WTC11 (cell line): Measurements from ENCODE around the gene HIP1R. TPM values are rescaled to one million over a fixed set of nuclear protein-coding genes. Genes with fewer than 3 reads are reported as not detected.

Source experiments
- ATAC-seq: fragments of 200-7000 bp; cut with Tn5 transposase; 2 replicates; pipeline ENCODE4 v1.10.0; 2021; ENCODE audit warnings: mild to moderate bottlenecking, moderate library complexity
- CTCF ChIA-PET: fragments of 300-600 bp; sonication (Branson Sonifier 250); formaldehyde crosslinking; loops from one replicate; lab custom pipeline; 2021; ENCODE audit warnings: antibody characterized with exemption; lab: Charles Lee
- POLR2A ChIA-PET: fragments of 350-600 bp; sonication (Branson Sonifier 250); formaldehyde crosslinking; loops from one replicate; lab custom pipeline; 2021; ENCODE audit warnings: antibody characterized with exemption; lab: Charles Lee
- DNase-seq: peaks from one replicate; pipeline ENCODE4 v3.0.0; 2021; ENCODE audit warnings: low spot score
- H3K27ac Mint-ChIP-seq: 2 replicates; pipeline ENCODE4 v1.8.0; 2021; ENCODE audit warnings: mixed read lengths
- H3K27me3 Mint-ChIP-seq: 2 replicates; pipeline ENCODE4 v1.8.0; 2021; ENCODE audit warnings: low read depth, mild to moderate bottlenecking, moderate library complexity, mixed read lengths
- H3K36me3 Mint-ChIP-seq: 2 replicates; pipeline ENCODE4 v1.8.0; 2021; ENCODE audit warnings: mixed read lengths
- H3K4me1 Mint-ChIP-seq: 2 replicates; pipeline ENCODE4 v1.8.0; 2022; ENCODE audit warnings: mixed read lengths
- H3K4me3 Mint-ChIP-seq: 2 replicates; pipeline ENCODE4 v1.8.0; 2021; ENCODE audit warnings: mild to moderate bottlenecking, moderate library complexity, mixed read lengths
- H3K9me3 Mint-ChIP-seq: 2 replicates; pipeline ENCODE4 v1.8.0; 2021; ENCODE audit warnings: mixed read lengths
- AR ChIP-seq: fragments of 250-450 bp; sonication (Bioruptor Pico); IDR thresholded peaks from 2 replicates; pipeline ENCODE4 v1.9.0; 2021; ENCODE audit warnings: mild to moderate bottlenecking
- ATF2 ChIP-seq: sonication (generic); formaldehyde crosslinking; IDR thresholded peaks from 2 replicates; pipeline ENCODE4 v1.8.1; 2022; ENCODE audit warnings: low read depth, missing genetic modification reagents, borderline replicate concordance
- ATF6 ChIP-seq: sonication (generic); formaldehyde crosslinking; IDR thresholded peaks from 2 replicates; pipeline ENCODE4 v1.8.1; 2023; ENCODE audit warnings: mild to moderate bottlenecking, missing genetic modification reagents
- E2F1 ChIP-seq: sonication (generic); formaldehyde crosslinking; IDR thresholded peaks from 2 replicates; pipeline ENCODE4 v1.8.0; 2022; ENCODE audit warnings: mild to moderate bottlenecking, missing genetic modification reagents
- ESRRA ChIP-seq: sonication (generic); formaldehyde crosslinking; IDR thresholded peaks from 2 replicates; pipeline ENCODE4 v1.8.1; 2022; ENCODE audit warnings: mild to moderate bottlenecking, missing genetic modification reagents, borderline replicate concordance
- FOXP1 ChIP-seq: sonication (generic); formaldehyde crosslinking; IDR thresholded peaks from 2 replicates; pipeline ENCODE4 v1.8.0; 2022; ENCODE audit warnings: missing genetic modification reagents, mild to moderate bottlenecking, moderate library complexity, borderline replicate concordance
- IRF1 ChIP-seq: sonication (generic); formaldehyde crosslinking; IDR thresholded peaks from 2 replicates; pipeline ENCODE4 v1.8.0; 2023; ENCODE audit warnings: missing genetic modification reagents
- JUN ChIP-seq: sonication (generic); formaldehyde crosslinking; IDR thresholded peaks from 2 replicates; pipeline ENCODE4 v1.8.0; 2023; ENCODE audit warnings: mild to moderate bottlenecking, missing genetic modification reagents
- NR2C2 ChIP-seq: sonication (generic); formaldehyde crosslinking; IDR thresholded peaks from 2 replicates; pipeline ENCODE4 v1.8.0; 2022; ENCODE audit warnings: mild to moderate bottlenecking, missing genetic modification reagents
- NR3C1 ChIP-seq: sonication (generic); formaldehyde crosslinking; conservative IDR thresholded peaks from 2 replicates; pipeline ENCODE4 v1.8.1; 2023; ENCODE audit warnings: low read depth, mild to moderate bottlenecking, missing genetic modification reagents
- SP1 ChIP-seq: sonication (generic); formaldehyde crosslinking; conservative IDR thresholded peaks from 2 replicates; pipeline ENCODE4 v1.8.1; 2022; ENCODE audit warnings: missing genetic modification reagents
- STAT6 ChIP-seq: sonication (generic); formaldehyde crosslinking; conservative IDR thresholded peaks from 2 replicates; pipeline ENCODE4 v1.8.1; 2023; ENCODE audit warnings: mild to moderate bottlenecking, low read depth, missing genetic modification reagents, moderate library complexity
- TEAD1 ChIP-seq: sonication (generic); formaldehyde crosslinking; IDR thresholded peaks from 2 replicates; pipeline ENCODE4 v1.8.0; 2022; ENCODE audit warnings: mild to moderate bottlenecking, missing genetic modification reagents
- TEAD4 ChIP-seq: sonication (generic); formaldehyde crosslinking; IDR thresholded peaks from 2 replicates; pipeline ENCODE4 v1.8.0; 2022; ENCODE audit warnings: mild to moderate bottlenecking, missing genetic modification reagents
- USF1 ChIP-seq: sonication (generic); formaldehyde crosslinking; IDR thresholded peaks from 2 replicates; pipeline ENCODE4 v1.8.0; 2022; ENCODE audit warnings: mild to moderate bottlenecking, missing genetic modification reagents
- USF2 ChIP-seq: sonication (generic); formaldehyde crosslinking; IDR thresholded peaks from 2 replicates; pipeline ENCODE4 v1.8.1; 2023; ENCODE audit warnings: mild to moderate bottlenecking, missing genetic modification reagents, moderate library complexity
- ZBTB43 ChIP-seq: sonication (generic); formaldehyde crosslinking; IDR thresholded peaks from 2 replicates; pipeline ENCODE4 v1.8.1; 2023; ENCODE audit warnings: mild to moderate bottlenecking, missing genetic modification reagents
- ZNF263 ChIP-seq: sonication (generic); formaldehyde crosslinking; IDR thresholded peaks from 2 replicates; pipeline ENCODE4 v1.8.1; 2022; ENCODE audit warnings: low read depth, mild to moderate bottlenecking, moderate library complexity, missing genetic modification reagents
- total RNA-seq: library from RNA; stranded (reverse); gene quantifications from 3 replicates; pipeline ENCODE4 v1.2.3, GENCODE V29; 2021

Gene HIP1R
- total RNA-seq, 1 experiment from 2014 or later: 45.2 TPM

GRCh38 chr12:122868471-122869177, 33.4 kb downstream of the HIP1R start:
- DNase-seq (no peak), ATAC-seq (no peak)
- TF ChIP-seq ZNF263 (no peak), USF2 (CRISPR knock-in tag) (no peak), TEAD1 (no peak), IRF1 (CRISPR knock-in tag) (no peak), ATF6 (CRISPR knock-in tag) (no peak), USF1 (CRISPR knock-in tag) (no peak)
- Mint-ChIP-seq H3K36me3 (peaks cover 24% of the 10 kb centered on the region), H3K9me3 (no peaks in the 10 kb centered on the region), H3K27ac (no peak overlapping the region), H3K4me1 (peaks cover 18% of the 10 kb centered on the region), H3K27me3 (peaks cover 92% of the 10 kb centered on the region), H3K4me3 (no peak overlapping the region)
- POLR2A ChIA-PET: no interaction called here
- CTCF ChIA-PET: interaction anchor here (1.4 to 2.2 kb wide), 5 partner anchors 13 to 98 kb away, joined by 4 to 25 read pairs (median 8); partner anchors contain the start of gene ABCB9

- Mint-ChIP-seq H3K36me3 (peaks cover 24% of the 10 kb centered on the region), H3K27me3 (peaks cover 98% of the 10 kb centered on the region), H3K4me3 (no peak overlapping the region), H3K9me3 (no peaks in the 10 kb centered on the region), H3K27ac (no peak overlapping the region), H3K4me1 (peaks cover 26% of the 10 kb centered on the region)
- DNase-seq (no peak), ATAC-seq (no peak)
- CTCF ChIA-PET: interaction anchor here (1.5 kb wide), 1 partner anchor 22 kb away, joined by 4 read pairs; no protein-coding TSS in a partner anchor
- POLR2A ChIA-PET: no interaction called here
- no peak for TF ChIP-seq E2F1 (CRISPR knock-in tag)
- no peak for TF ChIP-seq STAT6
- TF ChIP-seq ZBTB43 (CRISPR knock-in tag): no peak
- no peak for TF ChIP-seq AR (CRISPR knock-in tag)
- TF ChIP-seq NR2C2 (CRISPR knock-in tag): no peak
- no peak for TF ChIP-seq NR3C1 (CRISPR knock-in tag)
- no peak for TF ChIP-seq JUN
- TF ChIP-seq ATF2 (CRISPR knock-in tag): no peak
- TF ChIP-seq TEAD4 (CRISPR knock-in tag): no peak
- no peak for TF ChIP-seq FOXP1 (CRISPR knock-in tag)
- no peak for TF ChIP-seq SP1 (CRISPR knock-in tag)
- TF ChIP-seq ESRRA (CRISPR knock-in tag): no peak
Observed at GRCh38 chr12:122869207-122869973, 34.1 kb downstream of the HIP1R start.
